Fibroblast of skin of left quadriceps (primary cell): Measurements from ENCODE around the gene BTNL2.
A peak's percentile ranks its signal among the peaks of the same experiment; 100 is the strongest.
"Not testable (repeated sequence)": the region's sequence is repeated elsewhere in the genome, so short reads cannot be mapped to it uniquely, and the experiment has no call there.

Source experiments
- DNase-seq, 2 experiments: peaks; one replicate each; pipeline ENCODE4 v3.0.0-alpha.2; 2013; ENCODE audit warnings: low read depth in 2 of 2

Gene BTNL2

GRCh38 chr6:32369660-32370059 lies 37.3 kb downstream of the BTNL2 start:
- DNase-seq: peak; percentile 77 to 78

GRCh38 chr6:32367644-32368043 lies 39.3 kb downstream of the BTNL2 start:
- no peak for DNase-seq

- DNase-seq: not testable (repeated sequence)
Observed at GRCh38 chr6:32359225-32359624, 47.8 kb downstream of the BTNL2 start.

- DNase-seq: not testable (repeated sequence)
Observed at GRCh38 chr6:32358548-32358947, 48.4 kb downstream of the BTNL2 start.

- DNase-seq: no peak
Observed at GRCh38 chr6:32355018-32355417, 52.0 kb downstream of the BTNL2 start.

GRCh38 chr6:32353348-32353747 lies 53.6 kb downstream of the BTNL2 start:
- DNase-seq: no peak
